ENCODE measurements around the gene XDH.

DNA sequence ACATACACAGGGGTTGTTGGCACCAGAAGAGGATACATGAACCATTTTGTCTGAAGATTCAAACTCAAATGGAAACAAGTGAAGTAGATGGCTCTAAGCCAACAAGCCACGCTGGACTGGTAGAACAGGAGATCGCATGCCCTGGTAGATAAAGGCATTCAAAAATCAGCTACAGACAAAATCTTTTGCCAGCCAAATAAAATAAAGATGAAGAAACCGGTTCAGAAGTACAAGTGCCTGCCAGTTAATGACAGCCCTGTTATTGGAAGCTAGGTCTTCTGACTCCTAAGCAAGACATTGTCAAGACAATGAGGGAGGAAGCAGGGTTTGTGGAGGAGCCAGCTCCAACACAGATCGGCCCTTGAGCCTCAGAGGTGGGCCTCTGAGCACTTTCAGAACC, 128.3 kb downstream of the XDH start:
- TF ChIP-seq POLR2A (IDR thresholded peaks at IDR 0.05) (no peak), EP300 (IDR thresholded peaks at IDR 0.05) (no peak), POLR2AphosphoS5 (IDR thresholded peaks at IDR 0.05) (no peak)
- TF ChIP-seq, protein P1, sequence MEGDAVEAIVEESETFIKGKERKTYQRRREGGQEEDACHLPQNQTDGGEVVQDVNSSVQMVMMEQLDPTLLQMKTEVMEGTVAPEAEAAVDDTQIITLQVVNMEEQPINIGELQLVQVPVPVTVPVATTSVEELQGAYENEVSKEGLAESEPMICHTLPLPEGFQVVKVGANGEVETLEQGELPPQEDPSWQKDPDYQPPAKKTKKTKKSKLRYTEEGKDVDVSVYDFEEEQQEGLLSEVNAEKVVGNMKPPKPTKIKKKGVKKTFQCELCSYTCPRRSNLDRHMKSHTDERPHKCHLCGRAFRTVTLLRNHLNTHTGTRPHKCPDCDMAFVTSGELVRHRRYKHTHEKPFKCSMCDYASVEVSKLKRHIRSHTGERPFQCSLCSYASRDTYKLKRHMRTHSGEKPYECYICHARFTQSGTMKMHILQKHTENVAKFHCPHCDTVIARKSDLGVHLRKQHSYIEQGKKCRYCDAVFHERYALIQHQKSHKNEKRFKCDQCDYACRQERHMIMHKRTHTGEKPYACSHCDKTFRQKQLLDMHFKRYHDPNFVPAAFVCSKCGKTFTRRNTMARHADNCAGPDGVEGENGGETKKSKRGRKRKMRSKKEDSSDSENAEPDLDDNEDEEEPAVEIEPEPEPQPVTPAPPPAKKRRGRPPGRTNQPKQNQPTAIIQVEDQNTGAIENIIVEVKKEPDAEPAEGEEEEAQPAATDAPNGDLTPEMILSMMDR (IDR thresholded peaks at IDR 0.05), result no peak
